T-helper 17 cell (primary cell): Measurements from ENCODE around the gene SH2D4B. TPM values are rescaled to one million over a fixed set of nuclear protein-coding genes. Genes with fewer than 3 reads are reported as not detected.

Experiments
- ATAC-seq: fragments of 150-1000 bp; cut with Tn5 transposase; 2 replicates; pipeline ENCODE4 v1.10.0; 2021; ENCODE audit warnings: mild to moderate bottlenecking, moderate library complexity
- DNase-seq, 3 donors: peaks; one replicate each; pipeline versions ENCODE4 v3.0.0 to v3.0.0-alpha.2; 2020 to 2021
- H3K9me3 ChIP-seq: one replicate; pipeline ENCODE4 v1.7.0; 2013; ENCODE audit warnings: low read length, mild to moderate bottlenecking; ENCODE audit not compliant: control insufficient read depth, poor library complexity, severe bottlenecking
- H3K27ac Mint-ChIP-seq: one replicate; pipeline ENCODE4 v1.8.0; 2022; ENCODE audit warnings: mild to moderate bottlenecking, moderate library complexity, mixed read lengths
- H3K27me3 Mint-ChIP-seq: one replicate; pipeline ENCODE4 v1.8.0; 2022; ENCODE audit warnings: mixed read lengths
- H3K36me3 Mint-ChIP-seq: one replicate; pipeline ENCODE4 v1.8.0; 2022; ENCODE audit warnings: low read depth, mixed read lengths
- H3K4me1 Mint-ChIP-seq: one replicate; pipeline ENCODE4 v1.8.0; 2022; ENCODE audit warnings: mild to moderate bottlenecking, mixed read lengths
- H3K4me3 Mint-ChIP-seq: one replicate; pipeline ENCODE4 v1.8.0; 2022; ENCODE audit warnings: mild to moderate bottlenecking, moderate library complexity, mixed read lengths
- total RNA-seq, 4 donors: library from RNA in 2 of 4; stranded (reverse) in 2 of 4; gene quantifications; one replicate each; pipeline ENCODE4 v1.2.3 and lab custom pipeline; 2022 to 2026

The SH2D4B gene
- total RNA-seq, 2 donors from 2014 or later = 0.18 to 0.30 TPM

GRCh38 chr10:80553436-80553835 is 15.7 kb downstream of the SH2D4B start:
- ATAC-seq (no peak), DNase-seq (no peak)
- H3K4me3 Mint-ChIP-seq = no peak overlapping the region
- H3K36me3 Mint-ChIP-seq = no peaks in the 10 kb centered on the region
- no peak overlapping the region for H3K27ac Mint-ChIP-seq
- H3K4me1 Mint-ChIP-seq = peaks cover 5% of the 10 kb centered on the region
- H3K27me3 Mint-ChIP-seq = peaks cover 22% of the 10 kb centered on the region
- no peaks in the 10 kb centered on the region for H3K9me3 ChIP-seq

- no peak overlapping the region for H3K27ac Mint-ChIP-seq
- H3K36me3 Mint-ChIP-seq = no peaks in the 10 kb centered on the region
- H3K4me1 Mint-ChIP-seq = peaks cover 5% of the 10 kb centered on the region
- no peak overlapping the region for H3K4me3 Mint-ChIP-seq
- no peak for DNase-seq
- H3K9me3 ChIP-seq = no peaks in the 10 kb centered on the region
- peaks cover 16% of the 10 kb centered on the region for H3K27me3 Mint-ChIP-seq
- ATAC-seq = no peak
Measured at GRCh38 chr10:80554050-80554449, 16.3 kb downstream of the SH2D4B start.

- no peaks in the 10 kb centered on the region for H3K9me3 ChIP-seq
- H3K36me3 Mint-ChIP-seq = no peaks in the 10 kb centered on the region
- ATAC-seq (no peak), DNase-seq (no peak)
- no peak overlapping the region for H3K4me3 Mint-ChIP-seq
- peaks cover 5% of the 10 kb centered on the region for H3K4me1 Mint-ChIP-seq
- H3K27me3 Mint-ChIP-seq = peaks cover 12% of the 10 kb centered on the region
- no peak overlapping the region for H3K27ac Mint-ChIP-seq
Measured at GRCh38 chr10:80555415-80555814, 17.7 kb downstream of the SH2D4B start.

- Mint-ChIP-seq H3K4me3 (no peak overlapping the region), H3K27ac (no peak overlapping the region), H3K4me1 (no peaks in the 10 kb centered on the region), H3K36me3 (no peaks in the 10 kb centered on the region), H3K27me3 (no peaks in the 10 kb centered on the region)
- no peak for ATAC-seq
- no peak for DNase-seq
- H3K9me3 ChIP-seq = no peaks in the 10 kb centered on the region
Measured at GRCh38 chr10:80561950-80562349, 24.2 kb downstream of the SH2D4B start.

GRCh38 chr10:80567292-80567691 is 29.6 kb downstream of the SH2D4B start:
- DNase-seq = no peak
- no peaks in the 10 kb centered on the region for H3K4me1 Mint-ChIP-seq
- no peak for ATAC-seq
- no peak overlapping the region for H3K4me3 Mint-ChIP-seq
- H3K9me3 ChIP-seq = no peaks in the 10 kb centered on the region
- H3K27ac Mint-ChIP-seq = no peak overlapping the region
- H3K27me3 Mint-ChIP-seq = peaks cover 23% of the 10 kb centered on the region
- H3K36me3 Mint-ChIP-seq = no peaks in the 10 kb centered on the region

- no peak overlapping the region for H3K27ac Mint-ChIP-seq
- no peak overlapping the region for H3K4me3 Mint-ChIP-seq
- no peaks in the 10 kb centered on the region for H3K36me3 Mint-ChIP-seq
- DNase-seq (no peak), ATAC-seq (no peak)
- no peaks in the 10 kb centered on the region for H3K9me3 ChIP-seq
- H3K4me1 Mint-ChIP-seq = no peaks in the 10 kb centered on the region
- peaks cover 23% of the 10 kb centered on the region for H3K27me3 Mint-ChIP-seq
Measured at GRCh38 chr10:80569131-80569895, 31.6 kb downstream of the SH2D4B start.

GRCh38 chr10:80571352-80571751 is 33.6 kb downstream of the SH2D4B start:
- H3K4me3 Mint-ChIP-seq = no peak overlapping the region
- H3K9me3 ChIP-seq = no peaks in the 10 kb centered on the region
- no peaks in the 10 kb centered on the region for H3K36me3 Mint-ChIP-seq
- peaks cover 28% of the 10 kb centered on the region for H3K27me3 Mint-ChIP-seq
- DNase-seq (no peak), ATAC-seq (no peak)
- no peaks in the 10 kb centered on the region for H3K4me1 Mint-ChIP-seq
- H3K27ac Mint-ChIP-seq = no peak overlapping the region

- ATAC-seq (no peak), DNase-seq (no peak)
- H3K9me3 ChIP-seq = no peaks in the 10 kb centered on the region
- Mint-ChIP-seq H3K36me3 (no peaks in the 10 kb centered on the region), H3K4me3 (no peak overlapping the region), H3K4me1 (peaks cover 4% of the 10 kb centered on the region), H3K27ac (no peak overlapping the region), H3K27me3 (peaks cover 17% of the 10 kb centered on the region)
Measured at GRCh38 chr10:80579181-80579763, 41.6 kb downstream of the SH2D4B start.

- H3K9me3 ChIP-seq = no peaks in the 10 kb centered on the region
- no peak for DNase-seq
- Mint-ChIP-seq H3K27me3 (peaks cover 17% of the 10 kb centered on the region), H3K4me1 (peaks cover 4% of the 10 kb centered on the region), H3K27ac (no peak overlapping the region), H3K36me3 (no peaks in the 10 kb centered on the region), H3K4me3 (no peak overlapping the region)
- ATAC-seq = no peak
Measured at GRCh38 chr10:80579849-80580637, 42.3 kb downstream of the SH2D4B start.

- Mint-ChIP-seq H3K4me1 (peaks cover 4% of the 10 kb centered on the region), H3K36me3 (no peaks in the 10 kb centered on the region), H3K27me3 (peaks cover 15% of the 10 kb centered on the region), H3K4me3 (no peak overlapping the region), H3K27ac (no peak overlapping the region)
- ATAC-seq (no peak), DNase-seq (no peak)
- H3K9me3 ChIP-seq = no peaks in the 10 kb centered on the region
Measured at GRCh38 chr10:80580638-80581468, 43.2 kb downstream of the SH2D4B start.

GRCh38 chr10:80581469-80581835 is 43.8 kb downstream of the SH2D4B start:
- no peaks in the 10 kb centered on the region for H3K9me3 ChIP-seq
- H3K4me3 Mint-ChIP-seq = no peak overlapping the region
- no peaks in the 10 kb centered on the region for H3K36me3 Mint-ChIP-seq
- H3K27me3 Mint-ChIP-seq = peaks cover 12% of the 10 kb centered on the region
- H3K4me1 Mint-ChIP-seq = peaks cover 4% of the 10 kb centered on the region
- ATAC-seq (no peak), DNase-seq (no peak)
- H3K27ac Mint-ChIP-seq = no peak overlapping the region

GRCh38 chr10:80582286-80582960 is 44.7 kb downstream of the SH2D4B start:
- Mint-ChIP-seq H3K4me3 (no peak overlapping the region), H3K36me3 (peaks cover under 1% of the 10 kb centered on the region), H3K27me3 (peaks cover 14% of the 10 kb centered on the region), H3K4me1 (peaks cover 4% of the 10 kb centered on the region), H3K27ac (no peak overlapping the region)
- ATAC-seq (no peak), DNase-seq (no peak)
- H3K9me3 ChIP-seq = no peaks in the 10 kb centered on the region
